Osteocyte (in vitro differentiated cells): ENCODE results near the gene CTDSPL. TPM values are rescaled to one million over a fixed set of nuclear protein-coding genes. Genes with fewer than 3 reads are reported as not detected.
A peak's percentile ranks its signal among the peaks of the same experiment; 100 is the strongest.
"Not testable (repeated sequence)": the region's sequence is repeated elsewhere in the genome, so short reads cannot be mapped to it uniquely, and the experiment has no call there.

Source experiments
- DNase-seq: peaks from one replicate; pipeline ENCODE4 v3.0.0; 2021; ENCODE audit warnings: mixed read lengths; ENCODE audit not compliant: unreplicated experiment; ENCODE audit errors: extremely low spot score
- H3K27ac Mint-ChIP-seq: one replicate; pipeline ENCODE4 v1.8.0; 2021; ENCODE audit warnings: mild to moderate bottlenecking, mixed read lengths; ENCODE audit not compliant: unreplicated experiment
- H3K27me3 Mint-ChIP-seq: one replicate; pipeline ENCODE4 v1.8.0; 2021; ENCODE audit warnings: mixed read lengths; ENCODE audit not compliant: unreplicated experiment
- H3K36me3 Mint-ChIP-seq: one replicate; pipeline ENCODE4 v1.8.0; 2021; ENCODE audit warnings: mixed read lengths; ENCODE audit not compliant: unreplicated experiment
- H3K4me1 Mint-ChIP-seq: one replicate; pipeline ENCODE4 v1.8.0; 2021; ENCODE audit warnings: mixed read lengths; ENCODE audit not compliant: unreplicated experiment
- H3K4me3 Mint-ChIP-seq: one replicate; pipeline ENCODE4 v1.8.0; 2021; ENCODE audit warnings: mild to moderate bottlenecking, moderate library complexity, mixed read lengths; ENCODE audit not compliant: unreplicated experiment
- H3K9me3 Mint-ChIP-seq: one replicate; pipeline ENCODE4 v1.8.0; 2021; ENCODE audit warnings: mixed read lengths; ENCODE audit not compliant: unreplicated experiment
- total RNA-seq: library from RNA; stranded (reverse); gene quantifications from 2 replicates; pipeline ENCODE4 v1.2.1, GENCODE V29; 2021
- TF ChIP-seq, protein P1 (sequence below): fragments of 200-600 bp; sonication (generic); IDR thresholded peaks from 2 replicates; pipeline ENCODE4 v1.5.0; 2021; ENCODE audit warnings: antibody characterized with exemption, mild to moderate bottlenecking, moderate library complexity

CTDSPL gene
- total RNA-seq, 1 donor from 2014 or later, result 71.6 TPM

DNA sequence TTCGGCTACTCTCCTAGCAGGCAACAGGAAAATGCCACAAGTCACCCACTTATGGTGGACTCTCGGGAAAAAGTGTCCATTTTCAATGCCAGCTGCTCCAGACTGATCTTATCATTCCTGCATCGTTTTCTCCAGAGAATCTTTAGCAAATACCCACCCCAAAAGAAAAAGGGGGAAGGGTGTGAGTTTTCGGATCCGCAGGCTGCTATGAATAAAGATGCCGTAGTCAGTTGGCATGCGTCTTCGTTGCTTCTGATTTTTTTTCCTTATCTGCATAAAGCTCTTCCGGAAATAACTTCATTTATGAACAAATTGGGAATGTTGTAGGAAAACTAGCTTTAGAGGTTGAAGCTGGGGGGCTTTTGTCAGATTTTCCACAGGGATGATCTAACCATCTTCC lies 106.5 kb downstream of the CTDSPL start:
- H3K4me1 Mint-ChIP-seq, result peaks cover 40% of the 10 kb centered on the region
- peaks cover 25% of the 10 kb centered on the region for H3K36me3 Mint-ChIP-seq
- peak overlapping the region; percentile 39 for H3K27ac Mint-ChIP-seq
- no peaks in the 10 kb centered on the region for H3K27me3 Mint-ChIP-seq
- DNase-seq, result no peak
- TF ChIP-seq, protein P1, sequence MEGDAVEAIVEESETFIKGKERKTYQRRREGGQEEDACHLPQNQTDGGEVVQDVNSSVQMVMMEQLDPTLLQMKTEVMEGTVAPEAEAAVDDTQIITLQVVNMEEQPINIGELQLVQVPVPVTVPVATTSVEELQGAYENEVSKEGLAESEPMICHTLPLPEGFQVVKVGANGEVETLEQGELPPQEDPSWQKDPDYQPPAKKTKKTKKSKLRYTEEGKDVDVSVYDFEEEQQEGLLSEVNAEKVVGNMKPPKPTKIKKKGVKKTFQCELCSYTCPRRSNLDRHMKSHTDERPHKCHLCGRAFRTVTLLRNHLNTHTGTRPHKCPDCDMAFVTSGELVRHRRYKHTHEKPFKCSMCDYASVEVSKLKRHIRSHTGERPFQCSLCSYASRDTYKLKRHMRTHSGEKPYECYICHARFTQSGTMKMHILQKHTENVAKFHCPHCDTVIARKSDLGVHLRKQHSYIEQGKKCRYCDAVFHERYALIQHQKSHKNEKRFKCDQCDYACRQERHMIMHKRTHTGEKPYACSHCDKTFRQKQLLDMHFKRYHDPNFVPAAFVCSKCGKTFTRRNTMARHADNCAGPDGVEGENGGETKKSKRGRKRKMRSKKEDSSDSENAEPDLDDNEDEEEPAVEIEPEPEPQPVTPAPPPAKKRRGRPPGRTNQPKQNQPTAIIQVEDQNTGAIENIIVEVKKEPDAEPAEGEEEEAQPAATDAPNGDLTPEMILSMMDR, result no peak
- H3K9me3 Mint-ChIP-seq, result no peaks in the 10 kb centered on the region
- no peak overlapping the region for H3K4me3 Mint-ChIP-seq

DNA sequence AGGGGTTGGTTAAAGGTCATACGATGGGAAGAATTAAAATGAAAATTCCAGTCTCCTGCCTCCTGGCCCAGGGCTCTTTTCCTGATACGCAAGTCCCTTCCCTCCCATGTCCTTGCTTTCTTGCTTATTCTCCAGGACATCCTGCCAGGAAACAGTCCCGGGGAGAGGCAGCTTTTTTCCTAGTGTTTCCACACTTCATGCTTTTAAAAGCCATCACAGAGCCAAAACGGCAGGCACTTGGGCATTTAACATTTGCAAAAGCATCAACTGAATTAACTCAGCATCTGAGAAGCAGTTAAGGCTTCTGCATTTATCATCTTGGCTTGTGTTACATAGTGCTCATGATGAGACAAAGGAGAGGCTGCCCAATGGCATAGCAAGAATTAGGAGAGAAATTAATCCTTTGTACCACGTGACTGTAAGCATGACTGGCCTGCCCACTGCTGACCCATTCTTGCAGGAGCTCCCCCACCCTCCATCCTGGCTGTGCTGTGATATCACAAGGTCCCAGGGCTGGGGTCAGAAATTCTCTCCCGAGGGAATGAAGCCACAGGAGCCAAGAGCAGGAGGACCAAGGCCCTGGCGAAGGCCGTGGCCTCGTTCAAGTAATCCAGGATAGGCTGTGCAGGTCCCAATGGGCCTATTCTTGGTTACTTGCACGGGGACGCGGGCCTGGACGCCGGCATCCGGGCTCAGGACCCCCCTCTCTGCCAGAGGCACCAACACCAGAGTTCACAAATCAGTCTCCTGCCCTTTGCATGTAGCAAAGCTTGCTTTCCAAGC lies 107.3 kb downstream of the CTDSPL start:
- TF ChIP-seq, protein P1, result no peak
- Mint-ChIP-seq H3K27me3 (no peaks in the 10 kb centered on the region), H3K36me3 (peaks cover 33% of the 10 kb centered on the region), H3K4me1 (peaks cover 38% of the 10 kb centered on the region), H3K9me3 (no peaks in the 10 kb centered on the region), H3K27ac (peak overlapping the region; percentile 71), H3K4me3 (no peak overlapping the region)
- DNase-seq, result no peak

- peaks cover 35% of the 10 kb centered on the region for H3K36me3 Mint-ChIP-seq
- no peaks in the 10 kb centered on the region for H3K27me3 Mint-ChIP-seq
- no peak for DNase-seq
- peaks cover 35% of the 10 kb centered on the region for H3K4me1 Mint-ChIP-seq
- H3K9me3 Mint-ChIP-seq, result no peaks in the 10 kb centered on the region
- TF ChIP-seq, protein P1, result no peak
- H3K27ac Mint-ChIP-seq, result peak overlapping the region; percentile 71
- no peak overlapping the region for H3K4me3 Mint-ChIP-seq
Measured at GRCh38 chr3:37969596-37970100, 108.0 kb downstream of the CTDSPL start.

DNA sequence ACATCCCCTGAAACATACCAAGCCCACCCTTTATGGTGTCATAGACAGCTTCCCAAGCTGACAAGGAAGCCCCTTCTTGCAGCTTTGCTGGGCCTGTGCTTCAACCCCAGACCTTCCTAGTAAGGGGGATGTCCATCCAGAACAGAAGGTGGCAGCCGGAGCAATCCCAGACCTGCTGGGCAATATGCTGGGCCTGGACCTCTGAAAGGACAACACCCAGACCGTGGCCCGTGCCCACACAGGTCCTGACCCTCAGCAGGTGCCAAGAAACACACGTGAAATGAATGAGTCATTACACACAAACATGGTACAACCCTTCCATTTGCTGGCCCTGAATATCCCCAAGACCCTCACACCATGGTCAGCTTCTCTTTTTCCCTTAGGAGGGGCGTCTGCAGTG lies 109.1 kb downstream of the CTDSPL start:
- Mint-ChIP-seq H3K4me1 (peaks cover 30% of the 10 kb centered on the region), H3K9me3 (no peaks in the 10 kb centered on the region), H3K36me3 (peaks cover 41% of the 10 kb centered on the region), H3K4me3 (no peak overlapping the region), H3K27ac (no peak overlapping the region), H3K27me3 (no peaks in the 10 kb centered on the region)
- no peak for DNase-seq
- TF ChIP-seq, protein P1, result no peak

DNA sequence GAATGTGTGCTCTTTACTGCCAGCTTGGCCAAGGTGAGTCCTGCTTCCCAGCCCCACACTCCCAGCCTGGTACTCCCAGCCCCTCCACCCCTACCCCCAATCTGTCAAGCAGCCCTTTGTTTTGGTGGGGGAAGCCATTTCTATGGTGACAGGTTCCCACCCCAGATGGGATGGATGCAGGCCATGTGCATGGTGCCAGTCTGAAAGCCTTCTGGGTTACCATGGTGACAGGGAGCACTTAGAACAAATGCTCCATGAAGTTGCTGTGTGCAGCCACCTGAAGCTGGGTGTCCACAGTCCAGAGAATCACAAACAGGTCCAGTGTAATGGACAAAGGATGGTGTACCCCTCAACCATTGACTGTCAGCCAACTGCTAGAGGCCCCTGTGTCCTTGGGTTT lies 109.8 kb downstream of the CTDSPL start:
- no peaks in the 10 kb centered on the region for H3K9me3 Mint-ChIP-seq
- peaks cover 38% of the 10 kb centered on the region for H3K36me3 Mint-ChIP-seq
- H3K4me1 Mint-ChIP-seq, result peaks cover 30% of the 10 kb centered on the region
- H3K4me3 Mint-ChIP-seq, result no peak overlapping the region
- H3K27me3 Mint-ChIP-seq, result no peaks in the 10 kb centered on the region
- TF ChIP-seq, protein P1, result no peak
- no peak for DNase-seq
- H3K27ac Mint-ChIP-seq, result no peak overlapping the region

DNA sequence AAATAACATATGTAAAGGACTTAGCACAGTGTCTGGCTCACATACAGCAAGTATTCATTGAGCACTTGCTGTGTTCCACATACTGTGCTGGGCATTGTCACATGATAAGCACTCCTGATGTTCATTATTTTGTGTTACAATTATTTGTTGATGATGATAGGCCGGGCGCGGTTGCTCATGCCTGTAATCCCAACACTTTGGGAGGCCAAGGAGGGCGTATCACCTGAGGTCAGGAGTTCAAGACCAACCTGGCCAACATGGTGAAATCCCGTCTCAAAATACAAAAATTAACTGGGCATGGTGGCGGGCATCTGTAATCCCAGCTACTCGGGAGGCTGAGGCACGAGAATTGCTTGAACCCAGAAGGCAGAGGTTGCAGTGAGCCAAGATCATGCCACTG lies 110.4 kb downstream of the CTDSPL start:
- not testable (repeated sequence) for H3K4me3 Mint-ChIP-seq, DNase-seq, H3K27me3 Mint-ChIP-seq, H3K27ac Mint-ChIP-seq, H3K9me3 Mint-ChIP-seq
- peaks cover 38% of the 10 kb centered on the region for H3K36me3 Mint-ChIP-seq
- H3K4me1 Mint-ChIP-seq, result peaks cover 26% of the 10 kb centered on the region
